ENCODE results near the gene SERPINB5.

GRCh38 chr18:63477968-63478367 lies 1.2 kb downstream of the SERPINB5 start:
- TF ChIP-seq EZH2 (IDR thresholded peaks at IDR 0.05; ENCODE audit: borderline replicate concordance, low read depth, low read length, poor library complexity, severe bottlenecking) (no peak), CTCF (conservative IDR thresholded peaks at IDR 0.05; ENCODE audit: low read depth, low read length) (no peak)
